BLaER1 treated with 17β-estradiol and CSF1 and Interleukin-3, amounts not matched to agents 10 nM and 100 nM (cell line): ENCODE measurements around the gene B3GNT9.

Experiments
- H3K27ac ChIP-seq, 11 experiments: shearing (Covaris generic); formaldehyde crosslinking; 2 replicates each; pipeline ENCODE4 v1.8.1; 2022
- H3K27me3 ChIP-seq, 11 experiments: shearing (Covaris generic); formaldehyde crosslinking; 2 replicates each; pipeline ENCODE4 v1.8.1; 2022
- H3K36me3 ChIP-seq, 11 experiments: shearing (Covaris generic); formaldehyde crosslinking; 2 replicates each; pipeline ENCODE4 v1.8.1; 2022
- H3K4me1 ChIP-seq, 10 experiments: shearing (Covaris generic); formaldehyde crosslinking; 2 replicates each; pipeline ENCODE4 v1.8.1; 2022
- H3K4me2 ChIP-seq, 11 experiments: shearing (Covaris generic); formaldehyde crosslinking; 2 replicates each; pipeline ENCODE4 v1.8.1; 2022
- H3K4me3 ChIP-seq, 10 experiments: shearing (Covaris generic); formaldehyde crosslinking; 2 replicates each; pipeline ENCODE4 v1.8.1; 2022
- H3K9ac ChIP-seq, 11 experiments: shearing (Covaris generic); formaldehyde crosslinking; 2 replicates each; pipeline ENCODE4 v1.8.1; 2022
- H3K9me3 ChIP-seq, 11 experiments: shearing (Covaris generic); formaldehyde crosslinking; replicated peaks in 1 of 11; 2 replicates each; pipeline ENCODE4 v1.8.1; 2022
- H4K20me1 ChIP-seq, 11 experiments: shearing (Covaris generic); formaldehyde crosslinking; 2 replicates each; pipeline ENCODE4 v1.8.1; 2022
- Cebpa-rat ChIP-seq, 11 experiments: shearing (Covaris generic); IDR thresholded peaks; 2 replicates each; pipeline ENCODE4 v1.8.1; 2022

The B3GNT9 gene

GRCh38 chr16:67104061-67104460 lies 46.7 kb downstream of the B3GNT9 start:
- H3K4me2 ChIP-seq = no peak overlapping the region
- no peak overlapping the region for H3K9ac ChIP-seq
- H3K36me3 ChIP-seq = peaks cover 24 to 44% (median 34%) of the 10 kb centered on the region in 11 experiments; a peak in 20 of 22 replicates
- H3K27me3 ChIP-seq = no peaks in the 10 kb centered on the region
- no peak overlapping the region for H3K27ac ChIP-seq
- H3K9me3 ChIP-seq = no peaks in the 10 kb centered on the region
- no peak for TF ChIP-seq Cebpa-rat (IDR thresholded peaks at IDR 0.05)
- peaks cover 0 to 24% (median 11%) of the 10 kb centered on the region in 11 experiments; a peak in 8 of 22 replicates for H4K20me1 ChIP-seq
- no peak overlapping the region for H3K4me3 ChIP-seq
- peaks cover 1 to 26% (median 8%) of the 10 kb centered on the region in 10 experiments for H3K4me1 ChIP-seq

GRCh38 chr16:67101311-67102082 lies 49.3 kb downstream of the B3GNT9 start:
- H3K4me2 ChIP-seq = no peak overlapping the region
- no peak overlapping the region for H3K27ac ChIP-seq
- peaks cover 49 to 70% (median 57%) of the 10 kb centered on the region in 11 experiments for H3K36me3 ChIP-seq
- H3K9ac ChIP-seq = no peak overlapping the region
- H4K20me1 ChIP-seq = peaks cover 7 to 48% (median 18%) of the 10 kb centered on the region in 11 experiments; a peak in 12 of 22 replicates
- peaks cover 0 to 22% (median 4%) of the 10 kb centered on the region in 10 experiments; a peak in 7 of 20 replicates for H3K4me1 ChIP-seq
- H3K27me3 ChIP-seq = no peaks in the 10 kb centered on the region
- no peak for TF ChIP-seq Cebpa-rat (IDR thresholded peaks at IDR 0.05)
- H3K4me3 ChIP-seq = no peak overlapping the region
- H3K9me3 ChIP-seq = no peaks in the 10 kb centered on the region

GRCh38 chr16:67100569-67101310 lies 50.1 kb downstream of the B3GNT9 start:
- peak overlapping the region in 1 of 11 experiments; percentile 24; a peak in 1 of 22 replicates for H3K9ac ChIP-seq
- H3K27ac ChIP-seq = no peak overlapping the region
- peaks cover 7 to 49% (median 21%) of the 10 kb centered on the region in 11 experiments; a peak in 13 of 22 replicates for H4K20me1 ChIP-seq
- peak in 1 of 11 experiments; percentile 35; a peak in 1 of 22 replicates for TF ChIP-seq Cebpa-rat (IDR thresholded peaks at IDR 0.05)
- no peaks in the 10 kb centered on the region for H3K9me3 ChIP-seq
- no peak overlapping the region for H3K4me3 ChIP-seq
- H3K4me2 ChIP-seq = no peak overlapping the region
- peaks cover 0 to 16% (median 4%) of the 10 kb centered on the region in 10 experiments; a peak in 7 of 20 replicates for H3K4me1 ChIP-seq
- no peaks in the 10 kb centered on the region for H3K27me3 ChIP-seq
- H3K36me3 ChIP-seq = peaks cover 53 to 76% (median 62%) of the 10 kb centered on the region in 11 experiments

DNA sequence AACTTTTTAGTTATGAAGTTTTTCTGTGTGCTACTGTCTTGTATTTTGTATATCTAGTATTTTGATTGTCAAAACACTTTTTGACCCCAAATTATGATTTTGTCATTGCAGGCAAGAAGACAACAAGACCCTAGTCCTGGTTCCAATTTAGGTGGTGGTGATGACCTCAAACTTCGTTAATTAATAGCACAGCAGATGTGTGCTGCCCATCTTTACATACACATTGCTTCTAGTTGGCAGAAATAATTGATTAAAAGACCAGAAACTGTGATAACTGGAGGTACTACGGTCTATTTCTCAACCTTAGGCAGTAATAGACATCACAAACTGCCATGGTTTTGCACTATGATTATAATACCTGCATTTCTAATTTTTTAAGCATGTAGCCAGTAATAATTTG lies 52.2 kb downstream of the B3GNT9 start:
- peaks cover 7 to 70% (median 33%) of the 10 kb centered on the region in 11 experiments; a peak in 16 of 22 replicates for H4K20me1 ChIP-seq
- TF ChIP-seq Cebpa-rat (IDR thresholded peaks at IDR 0.05) = no peak
- no peaks in the 10 kb centered on the region for H3K9me3 ChIP-seq
- H3K4me1 ChIP-seq = no peaks in the 10 kb centered on the region
- H3K4me3 ChIP-seq = no peak overlapping the region
- peaks cover 68 to 97% (median 83%) of the 10 kb centered on the region in 11 experiments for H3K36me3 ChIP-seq
- no peak overlapping the region for H3K27ac ChIP-seq
- H3K4me2 ChIP-seq = no peak overlapping the region
- no peak overlapping the region for H3K9ac ChIP-seq
- no peaks in the 10 kb centered on the region for H3K27me3 ChIP-seq
